ENCODE results near the gene KLK2. TPM values are rescaled to one million over a fixed set of nuclear protein-coding genes. Genes with fewer than 3 reads are reported as not detected.

Gene KLK2
- total RNA-seq = not detected

- Histone ChIP-seq H3K27ac (no peak within 1 kb of the TSS), H3K4me3 (no peak within 1 kb of the TSS), H3K4me1 (no peaks in the 10 kb centered on the region), H3K9me3 (no peaks in the 10 kb centered on the region), H3K27me3 (no peaks in the 10 kb centered on the region), H3K36me3 (no peaks in the 10 kb centered on the region)
- intact Hi-C loops (cut with DNase I) = no loop called here
- TF ChIP-seq, protein P1, sequence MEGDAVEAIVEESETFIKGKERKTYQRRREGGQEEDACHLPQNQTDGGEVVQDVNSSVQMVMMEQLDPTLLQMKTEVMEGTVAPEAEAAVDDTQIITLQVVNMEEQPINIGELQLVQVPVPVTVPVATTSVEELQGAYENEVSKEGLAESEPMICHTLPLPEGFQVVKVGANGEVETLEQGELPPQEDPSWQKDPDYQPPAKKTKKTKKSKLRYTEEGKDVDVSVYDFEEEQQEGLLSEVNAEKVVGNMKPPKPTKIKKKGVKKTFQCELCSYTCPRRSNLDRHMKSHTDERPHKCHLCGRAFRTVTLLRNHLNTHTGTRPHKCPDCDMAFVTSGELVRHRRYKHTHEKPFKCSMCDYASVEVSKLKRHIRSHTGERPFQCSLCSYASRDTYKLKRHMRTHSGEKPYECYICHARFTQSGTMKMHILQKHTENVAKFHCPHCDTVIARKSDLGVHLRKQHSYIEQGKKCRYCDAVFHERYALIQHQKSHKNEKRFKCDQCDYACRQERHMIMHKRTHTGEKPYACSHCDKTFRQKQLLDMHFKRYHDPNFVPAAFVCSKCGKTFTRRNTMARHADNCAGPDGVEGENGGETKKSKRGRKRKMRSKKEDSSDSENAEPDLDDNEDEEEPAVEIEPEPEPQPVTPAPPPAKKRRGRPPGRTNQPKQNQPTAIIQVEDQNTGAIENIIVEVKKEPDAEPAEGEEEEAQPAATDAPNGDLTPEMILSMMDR (IDR thresholded peaks at IDR 0.05) = no peak
- no peak for DNase-seq (ENCODE audit: low spot score in 2 of 2)
Measured at GRCh38 chr19:50873056-50873455, at the start of gene KLK2. Gene KLK2 (plus strand): TSS chr19:50873439. CDS start chr19:50873474, 35 bp downstream.

DNA sequence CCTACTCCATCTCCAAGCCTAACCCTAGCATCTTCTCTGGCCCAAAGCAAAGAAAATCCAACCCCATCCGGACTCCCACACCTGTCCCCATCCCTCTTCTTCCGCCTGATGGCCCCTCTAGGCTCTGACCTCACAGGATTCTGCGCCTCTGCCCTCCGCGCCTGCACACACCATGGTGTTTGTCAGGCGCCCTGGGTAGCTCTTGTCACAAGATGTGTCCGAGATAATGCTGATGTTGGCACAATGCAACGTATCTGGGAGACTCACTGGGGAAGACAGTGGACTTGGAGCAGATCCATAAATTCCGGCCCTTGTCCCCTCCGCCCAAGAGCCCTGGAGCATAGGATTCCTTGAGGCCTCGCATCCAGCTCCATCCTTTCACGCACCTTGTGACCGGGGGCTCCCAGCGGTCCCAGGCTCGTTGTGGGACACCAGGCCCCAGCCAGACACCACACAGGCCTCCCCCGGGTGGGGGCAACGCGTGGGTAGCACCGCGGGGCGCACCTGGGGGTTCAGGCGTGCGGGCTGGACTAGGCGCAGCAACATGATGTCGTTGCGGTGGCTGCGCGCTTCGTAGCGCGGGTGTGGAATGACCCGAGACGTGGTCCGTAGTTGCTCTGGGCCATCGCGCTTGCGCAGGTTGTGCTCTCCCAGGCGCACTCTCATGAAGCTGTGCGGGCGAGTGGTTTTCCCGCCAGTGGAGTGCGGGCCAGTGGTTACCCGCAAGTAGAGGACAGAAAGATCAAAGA lies 46.6 kb upstream of the KLK2 start:
- no peak for DNase-seq (ENCODE audit: low spot score in 2 of 2)
- Histone ChIP-seq H3K9me3 (no peaks in the 10 kb centered on the region), H3K4me1 (no peaks in the 10 kb centered on the region), H3K4me3 (no peak overlapping the region), H3K36me3 (no peaks in the 10 kb centered on the region), H3K27me3 (no peaks in the 10 kb centered on the region), H3K27ac (no peak overlapping the region)
- TF ChIP-seq, protein P1 (IDR thresholded peaks at IDR 0.05) = no peak
- intact Hi-C loops (cut with DNase I) = no loop called here

GRCh38 chr19:50827476-50827875 lies 45.8 kb upstream of the KLK2 start:
- H3K4me3 ChIP-seq = no peak overlapping the region
- DNase-seq (ENCODE audit: low spot score in 2 of 2) = no peak
- TF ChIP-seq, protein P1 (IDR thresholded peaks at IDR 0.05) = no peak
- H3K27me3 ChIP-seq = no peaks in the 10 kb centered on the region
- no peaks in the 10 kb centered on the region for H3K36me3 ChIP-seq
- intact Hi-C loops (cut with DNase I) = no loop called here
- no peaks in the 10 kb centered on the region for H3K9me3 ChIP-seq
- no peaks in the 10 kb centered on the region for H3K4me1 ChIP-seq
- H3K27ac ChIP-seq = no peak overlapping the region

- H3K27me3 ChIP-seq = no peaks in the 10 kb centered on the region
- intact Hi-C loops (cut with DNase I) = no loop called here
- TF ChIP-seq, protein P1 (IDR thresholded peaks at IDR 0.05) = no peak
Measured at GRCh38 chr19:50829801-50830200, 43.4 kb upstream of the KLK2 start.

DNA sequence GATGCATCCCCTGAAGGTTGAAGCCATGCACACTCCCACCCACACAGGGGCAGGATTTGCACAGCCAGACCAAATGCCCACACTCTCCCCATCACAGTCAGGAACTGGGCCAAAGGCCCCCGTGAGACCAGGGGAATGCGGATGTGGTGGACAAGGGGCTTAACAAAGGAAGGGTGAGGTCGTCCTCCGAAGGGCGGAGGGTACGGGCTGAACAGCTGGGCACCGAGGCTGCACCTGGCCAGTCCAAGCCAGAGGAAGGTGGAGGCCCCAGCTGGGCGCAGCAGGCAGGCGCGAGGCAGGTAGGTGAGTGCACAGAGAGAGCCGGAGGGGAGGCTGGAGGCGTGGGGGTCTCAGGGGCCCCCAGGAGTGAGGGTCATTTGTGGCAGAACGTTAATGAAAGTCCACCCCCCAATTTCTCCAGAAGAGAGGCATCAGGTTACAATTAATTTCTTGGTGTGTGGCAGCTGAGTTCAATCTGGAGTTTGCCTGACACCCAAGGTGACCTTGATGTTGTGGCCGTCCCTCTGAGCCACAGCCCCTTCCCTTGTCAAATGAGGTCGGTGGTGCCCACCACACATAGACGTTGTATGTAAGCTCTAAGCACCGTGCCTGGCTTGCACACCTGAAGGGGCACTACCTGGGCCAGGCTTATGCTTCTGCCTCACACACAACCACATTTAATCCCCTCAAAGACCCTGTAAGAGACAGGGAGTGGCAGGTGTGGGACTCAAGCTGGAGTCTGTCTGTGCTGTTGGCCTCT lies 42.8 kb upstream of the KLK2 start:
- DNase-seq (ENCODE audit: low spot score in 2 of 2) = no peak
- TF ChIP-seq, protein P1 (IDR thresholded peaks at IDR 0.05) = no peak
- no peaks in the 10 kb centered on the region for H3K4me1 ChIP-seq
- H3K27ac ChIP-seq = no peak overlapping the region
- no peaks in the 10 kb centered on the region for H3K36me3 ChIP-seq
- H3K4me3 ChIP-seq = no peak overlapping the region
- H3K27me3 ChIP-seq = no peaks in the 10 kb centered on the region
- H3K9me3 ChIP-seq = no peaks in the 10 kb centered on the region
- intact Hi-C loops (cut with DNase I) = no loop called here

More at GRCh38 chr19:50829801-50830200, 43.4 kb upstream of the KLK2 start:
- no peaks in the 10 kb centered on the region for H3K4me1 ChIP-seq
- no peak overlapping the region for H3K27ac ChIP-seq
- H3K9me3 ChIP-seq = no peaks in the 10 kb centered on the region
- H3K4me3 ChIP-seq = no peak overlapping the region
- H3K36me3 ChIP-seq = no peaks in the 10 kb centered on the region
- DNase-seq (ENCODE audit: low spot score in 2 of 2) = no peak
